ENCODE results near the gene ST13.
"Not testable (repeated sequence)": the region's sequence is repeated elsewhere in the genome, so short reads cannot be mapped to it uniquely, and the experiment has no call there.

Gene ST13

DNA sequence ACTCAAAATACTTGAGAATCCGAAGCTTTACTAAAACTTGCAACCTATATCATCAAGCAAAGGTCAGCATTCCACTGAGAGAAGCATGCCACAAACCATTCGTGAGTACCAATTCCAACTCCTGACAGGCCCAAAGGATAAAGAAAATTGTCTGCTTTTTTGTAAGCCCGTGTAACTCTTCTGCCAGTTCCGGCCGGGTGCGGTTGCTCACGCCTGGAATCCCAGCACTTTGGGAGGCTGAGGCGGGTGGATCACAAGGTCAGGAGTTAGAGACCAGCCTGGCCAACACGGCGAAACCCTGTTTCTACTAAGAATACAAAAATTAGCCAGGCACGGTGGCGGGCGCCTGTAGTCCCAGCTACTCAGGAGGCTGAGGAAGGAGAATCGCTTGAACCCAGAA is 74.7 kb downstream of the ST13 start:
- DNase-seq (ENCODE audit: low read depth): not testable (repeated sequence)

Measured in stimulated activated CD8-positive, alpha-beta memory T cell treated with anti-CD3 and anti-CD28 coated beads, Interleukin-15, amount 100 ng/mL, for 24 hours (primary cell).